Mesenchymal stem cell (in vitro differentiated cells and primary cell): Measurements from ENCODE around the gene MYEOV.

ENCODE experiments used
- DNase-seq: peaks from one replicate; pipeline ENCODE4 v3.0.0-alpha.2; 2013
- H2AFZ ChIP-seq: one replicate; pipeline ENCODE4 v1.6.1; 2013; ENCODE audit warnings: low read depth, mild to moderate bottlenecking, control low read depth, inconsistent platforms, low read length, moderate library complexity
- H2AK5ac ChIP-seq: 2 replicates; pipeline ENCODE4 v1.6.1; 2013; ENCODE audit warnings: low read length, moderate library complexity, mild to moderate bottlenecking, inconsistent platforms; ENCODE audit not compliant: severe bottlenecking
- H2BK120ac ChIP-seq: one replicate; pipeline ENCODE4 v1.6.1; 2013; ENCODE audit warnings: low read depth, mild to moderate bottlenecking, inconsistent platforms, low read length, moderate library complexity
- H2BK12ac ChIP-seq, 2 experiments: one replicate each; pipeline ENCODE4 v1.6.1; 2013; ENCODE audit warnings: inconsistent platforms in 2 of 2, low read length in 2 of 2, mild to moderate bottlenecking in 2 of 2, moderate library complexity in 2 of 2, control low read depth in 1 of 2
- H2BK15ac ChIP-seq: one replicate; pipeline ENCODE4 v1.6.1; 2013; ENCODE audit warnings: mild to moderate bottlenecking, low read depth, inconsistent platforms; ENCODE audit not compliant: poor library complexity, severe bottlenecking
- H2BK5ac ChIP-seq: 2 replicates; pipeline ENCODE4 v1.6.1; 2013; ENCODE audit warnings: low read depth, mild to moderate bottlenecking, low read length, control low read depth, inconsistent platforms; ENCODE audit not compliant: poor library complexity, severe bottlenecking
- H3K14ac ChIP-seq, 2 experiments: one replicate each; pipeline ENCODE4 v1.6.1; 2013; ENCODE audit warnings: inconsistent platforms in 2 of 2, low read length in 2 of 2, control low read depth in 1 of 2, mild to moderate bottlenecking in 1 of 2, moderate library complexity in 1 of 2
- H3K18ac ChIP-seq, 2 experiments: one replicate each; pipeline ENCODE4 v1.6.1; 2013; ENCODE audit warnings: inconsistent platforms in 2 of 2, low read length in 2 of 2, control low read depth in 1 of 2, low read depth in 1 of 2, mild to moderate bottlenecking in 1 of 2
- H3K23ac ChIP-seq, 2 experiments: one replicate each; pipeline ENCODE4 v1.6.1; 2013; ENCODE audit warnings: inconsistent platforms in 2 of 2, low read length in 2 of 2, mild to moderate bottlenecking in 2 of 2, moderate library complexity in 2 of 2, control low read depth in 1 of 2
- H3K27ac ChIP-seq: 2 replicates; pipeline ENCODE4 v1.5.1; 2013; ENCODE audit warnings: mild to moderate bottlenecking, moderate library complexity, low read length, control low read depth, inconsistent platforms; ENCODE audit not compliant: poor library complexity, severe bottlenecking
- H3K27me3 ChIP-seq, 2 experiments: 2 replicates each; pipeline versions ENCODE4 v1.6.1 to v1.7.0; 2013; ENCODE audit warnings: low read length in 2 of 2, mild to moderate bottlenecking in 2 of 2, moderate library complexity in 2 of 2, control low read depth in 1 of 2, inconsistent platforms in 1 of 2; ENCODE audit not compliant: control insufficient read depth in 1 of 2, insufficient read depth in 1 of 2
- H3K36me3 ChIP-seq, 2 experiments: 2 replicates each; pipeline versions ENCODE4 v1.6.1 to v1.7.0; 2013; ENCODE audit warnings: low read length in 2 of 2, control low read depth in 1 of 2, inconsistent platforms in 1 of 2, low read depth in 1 of 2, mild to moderate bottlenecking in 1 of 2; ENCODE audit not compliant: insufficient read depth in 2 of 2, control insufficient read depth in 1 of 2
- H3K4ac ChIP-seq, 2 experiments: one replicate each; pipeline ENCODE4 v1.6.1; 2013; ENCODE audit warnings: inconsistent platforms in 2 of 2, low read length in 2 of 2, mild to moderate bottlenecking in 2 of 2, moderate library complexity in 2 of 2, control low read depth in 1 of 2, low read depth in 1 of 2
- H3K4me1 ChIP-seq: 2 replicates; pipeline ENCODE4 v1.6.1; 2013; ENCODE audit warnings: low read depth, low read length, control low read depth; ENCODE audit not compliant: control insufficient read depth, insufficient read depth
- H3K4me2 ChIP-seq: 2 replicates; pipeline ENCODE4 v1.6.1; 2013; ENCODE audit warnings: low read length, mild to moderate bottlenecking, inconsistent platforms; ENCODE audit not compliant: poor library complexity, severe bottlenecking
- H3K4me3 ChIP-seq, 2 experiments: 2 replicates each; pipeline versions ENCODE4 v1.5.1 to v1.7.0; 2013; ENCODE audit warnings: low read length in 2 of 2, mild to moderate bottlenecking in 2 of 2, control low read depth in 1 of 2, low read depth in 1 of 2; ENCODE audit not compliant: insufficient read depth in 1 of 2
- H3K79me1 ChIP-seq: replicated peaks from 2 replicates; pipeline ENCODE4 v1.6.1; 2013; ENCODE audit warnings: mild to moderate bottlenecking, control low read depth, low read length, inconsistent platforms; ENCODE audit not compliant: poor library complexity, severe bottlenecking
- H3K9ac ChIP-seq: 2 replicates; pipeline ENCODE4 v1.7.0; 2013; ENCODE audit warnings: mild to moderate bottlenecking, low read length, moderate library complexity
- H3K9me3 ChIP-seq: 2 replicates; pipeline ENCODE4 v1.7.0; 2013; ENCODE audit warnings: mild to moderate bottlenecking, low read length; ENCODE audit not compliant: control insufficient read depth
- H4K8ac ChIP-seq: one replicate; pipeline ENCODE4 v1.6.1; 2013; ENCODE audit warnings: inconsistent platforms, mild to moderate bottlenecking, low read length, moderate library complexity
- H4K91ac ChIP-seq: one replicate; pipeline ENCODE4 v1.6.1; 2013; ENCODE audit warnings: mild to moderate bottlenecking, low read length, inconsistent platforms
- WGBS: methylation state at CpG from one replicate; pipeline ENCODE4 v1.1.7; 2013; ENCODE audit warnings: mixed read lengths; 5-methylcytosine and 5-hydroxymethylcytosine counted together

The MYEOV gene

GRCh38 chr11:69337211-69337721 is 43.3 kb downstream of the MYEOV start:
- no peak overlapping the region for H2BK15ac ChIP-seq
- no peak overlapping the region for H3K4me2 ChIP-seq
- H3K27me3 ChIP-seq: no peaks in the 10 kb centered on the region
- no peak overlapping the region for H2AFZ ChIP-seq
- H3K4ac ChIP-seq: no peak overlapping the region
- H3K79me1 ChIP-seq: peaks cover 7% of the 10 kb centered on the region
- no peak overlapping the region for H4K91ac ChIP-seq
- no peak overlapping the region for H4K8ac ChIP-seq
- H2AK5ac ChIP-seq: no peak overlapping the region
- H3K27ac ChIP-seq: no peak overlapping the region
- WGBS: 46% methylated on average over 6 of the region's 6 CpGs
- no peak overlapping the region for H3K9ac ChIP-seq
- peak overlapping the region in 1 of 2 experiments; percentile 19 for H3K18ac ChIP-seq
- no peaks in the 10 kb centered on the region for H3K9me3 ChIP-seq
- H3K4me3 ChIP-seq: no peak overlapping the region
- no peak overlapping the region for H3K23ac ChIP-seq
- H2BK12ac ChIP-seq: no peak overlapping the region
- H2BK120ac ChIP-seq: no peak overlapping the region
- no peak overlapping the region for H3K14ac ChIP-seq
- peaks cover 4% of the 10 kb centered on the region for H3K4me1 ChIP-seq
- peaks cover 7 to 32% of the 10 kb centered on the region in 2 experiments for H3K36me3 ChIP-seq
- peak; percentile 80 for DNase-seq
- no peak overlapping the region for H2BK5ac ChIP-seq

GRCh38 chr11:69339041-69339733 is 45.2 kb downstream of the MYEOV start:
- no peak overlapping the region for H3K14ac ChIP-seq
- no peak overlapping the region for H3K9ac ChIP-seq
- H3K27me3 ChIP-seq: no peaks in the 10 kb centered on the region
- no peak overlapping the region for H3K23ac ChIP-seq
- H2BK120ac ChIP-seq: no peak overlapping the region
- peaks cover 3% of the 10 kb centered on the region for H3K79me1 ChIP-seq
- H3K27ac ChIP-seq: no peak overlapping the region
- H3K4ac ChIP-seq: no peak overlapping the region
- H3K4me1 ChIP-seq: peaks cover 4% of the 10 kb centered on the region
- peak overlapping the region; percentile 9 for H4K91ac ChIP-seq
- H3K9me3 ChIP-seq: no peaks in the 10 kb centered on the region
- H2BK15ac ChIP-seq: no peak overlapping the region
- no peak overlapping the region for H3K4me3 ChIP-seq
- no peak overlapping the region for H3K4me2 ChIP-seq
- DNase-seq: no peak
- H2AK5ac ChIP-seq: no peak overlapping the region
- 96% methylated on average over 8 of the region's 12 CpGs for WGBS
- peaks cover 7 to 51% of the 10 kb centered on the region in 2 experiments for H3K36me3 ChIP-seq
- no peak overlapping the region for H2BK12ac ChIP-seq
- H2AFZ ChIP-seq: no peak overlapping the region
- H3K18ac ChIP-seq: no peak overlapping the region
- no peak overlapping the region for H2BK5ac ChIP-seq
- no peak overlapping the region for H4K8ac ChIP-seq

GRCh38 chr11:69339983-69340565 is 46.1 kb downstream of the MYEOV start:
- Histone ChIP-seq H3K4me3 (no peak overlapping the region), H3K9ac (no peak overlapping the region), H2AFZ (no peak overlapping the region), H3K23ac (no peak overlapping the region), H2BK12ac (no peak overlapping the region), H3K4me2 (no peak overlapping the region), H3K18ac (no peak overlapping the region), H2BK15ac (no peak overlapping the region), H3K9me3 (no peaks in the 10 kb centered on the region), H2BK5ac (no peak overlapping the region), H3K4me1 (peaks cover 4% of the 10 kb centered on the region), H4K8ac (no peak overlapping the region), H2AK5ac (no peak overlapping the region), H2BK120ac (no peak overlapping the region), H4K91ac (no peak overlapping the region), H3K36me3 (peaks cover 7 to 56% of the 10 kb centered on the region in 2 experiments), H3K27me3 (no peaks in the 10 kb centered on the region), H3K14ac (no peak overlapping the region), H3K79me1 (peaks cover 3% of the 10 kb centered on the region), H3K4ac (no peak overlapping the region), H3K27ac (no peak overlapping the region)
- no peak for DNase-seq
- WGBS: 99% methylated on average over 5 of the region's 5 CpGs

GRCh38 chr11:69342588-69343330 is 48.8 kb downstream of the MYEOV start:
- no peaks in the 10 kb centered on the region for H3K4me1 ChIP-seq
- H3K9me3 ChIP-seq: no peaks in the 10 kb centered on the region
- H2BK5ac ChIP-seq: no peak overlapping the region
- no peak overlapping the region for H4K91ac ChIP-seq
- peak overlapping the region in 1 of 2 experiments; percentile 41 for H3K18ac ChIP-seq
- H2BK15ac ChIP-seq: no peak overlapping the region
- no peak overlapping the region for H2AK5ac ChIP-seq
- 96% methylated on average over 13 of the region's 13 CpGs for WGBS
- H3K36me3 ChIP-seq: peaks cover 7 to 51% of the 10 kb centered on the region in 2 experiments
- no peak overlapping the region for H3K4ac ChIP-seq
- H3K79me1 ChIP-seq: no peaks in the 10 kb centered on the region
- H2BK120ac ChIP-seq: no peak overlapping the region
- no peaks in the 10 kb centered on the region for H3K27me3 ChIP-seq
- H3K4me2 ChIP-seq: no peak overlapping the region
- H2AFZ ChIP-seq: no peak overlapping the region
- no peak overlapping the region for H3K9ac ChIP-seq
- H3K27ac ChIP-seq: no peak overlapping the region
- H3K14ac ChIP-seq: peak overlapping the region in 1 of 2 experiments; percentile 41
- DNase-seq: no peak
- no peak overlapping the region for H2BK12ac ChIP-seq
- H3K4me3 ChIP-seq: no peak overlapping the region
- H3K23ac ChIP-seq: peak overlapping the region in 1 of 2 experiments; percentile 74
- no peak overlapping the region for H4K8ac ChIP-seq
